ENCODE measurements around the gene PSORS1C2. TPM values are rescaled to one million over a fixed set of nuclear protein-coding genes. Genes with fewer than 3 reads are reported as not detected.

Gene PSORS1C2
- total RNA-seq, 4 donors from 2014 or later: not detected

GRCh38 chr6:31125162-31125561, 13.7 kb downstream of the PSORS1C2 start:
- H3K27ac ChIP-seq: peak overlapping the region; percentile 39 to 55
- H3K9me3 ChIP-seq: no peaks in the 10 kb centered on the region
- peak; percentile 81 to 84 for DNase-seq
- no peaks in the 10 kb centered on the region for H3K27me3 ChIP-seq
- H3K4me3 ChIP-seq: no peak overlapping the region
- H3K4me1 ChIP-seq: no peaks in the 10 kb centered on the region
- intact Hi-C loops (cut with DNase I; ENCODE audit: low total_unique reads): no loop called here
- TF ChIP-seq CTCF (IDR thresholded peaks at IDR 0.05) (no peak), POLR2A (IDR thresholded peaks at IDR 0.05) (no peak)
- no peaks in the 10 kb centered on the region for H3K36me3 ChIP-seq

DNA sequence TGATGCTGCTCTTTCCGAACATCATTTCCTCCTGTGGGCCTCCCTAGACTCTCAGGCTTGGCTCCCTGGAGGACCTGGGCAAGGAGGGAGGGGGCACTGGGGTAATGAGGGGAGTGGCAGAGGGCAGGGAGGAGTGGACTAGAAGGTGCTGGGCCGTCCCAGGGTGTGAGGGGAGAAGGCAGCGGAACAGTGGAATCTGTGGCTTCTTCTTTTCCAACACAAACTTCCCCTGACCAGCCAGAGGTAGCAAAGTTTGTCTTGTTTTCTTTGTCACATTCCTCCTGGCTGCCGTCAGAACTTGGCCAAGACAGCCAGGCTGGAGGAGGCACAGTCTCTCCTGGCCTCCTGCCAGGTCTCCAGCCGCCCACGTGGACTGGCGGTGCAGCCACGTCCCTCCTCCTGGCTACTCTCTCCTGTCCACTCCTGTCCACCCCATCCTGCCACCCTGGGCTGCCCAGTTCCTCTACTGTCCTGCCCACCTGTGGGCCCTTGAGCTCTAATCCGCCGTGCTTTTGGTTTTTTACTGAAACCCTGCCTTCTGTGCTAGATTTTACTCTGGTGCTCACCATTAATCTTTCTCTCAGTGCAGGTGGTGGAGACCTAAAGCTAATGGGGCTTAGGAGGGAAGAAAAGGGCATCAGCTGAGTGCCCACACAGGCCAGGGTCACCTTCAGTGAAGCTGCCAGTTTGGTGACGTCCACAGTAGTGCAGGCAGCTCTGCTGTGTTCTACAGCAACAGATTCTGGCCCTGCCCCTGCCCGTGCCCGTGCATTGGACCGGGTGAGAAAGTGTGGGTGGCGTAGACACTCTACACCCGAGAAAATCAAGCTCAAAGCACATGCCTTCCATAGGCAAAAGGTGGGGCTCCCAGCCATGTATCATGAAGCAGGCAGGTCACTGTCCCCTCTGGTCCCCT, 15.8 kb downstream of the PSORS1C2 start:
- TF ChIP-seq CTCF (IDR thresholded peaks at IDR 0.05) (no peak), POLR2A (IDR thresholded peaks at IDR 0.05) (no peak)

DNA sequence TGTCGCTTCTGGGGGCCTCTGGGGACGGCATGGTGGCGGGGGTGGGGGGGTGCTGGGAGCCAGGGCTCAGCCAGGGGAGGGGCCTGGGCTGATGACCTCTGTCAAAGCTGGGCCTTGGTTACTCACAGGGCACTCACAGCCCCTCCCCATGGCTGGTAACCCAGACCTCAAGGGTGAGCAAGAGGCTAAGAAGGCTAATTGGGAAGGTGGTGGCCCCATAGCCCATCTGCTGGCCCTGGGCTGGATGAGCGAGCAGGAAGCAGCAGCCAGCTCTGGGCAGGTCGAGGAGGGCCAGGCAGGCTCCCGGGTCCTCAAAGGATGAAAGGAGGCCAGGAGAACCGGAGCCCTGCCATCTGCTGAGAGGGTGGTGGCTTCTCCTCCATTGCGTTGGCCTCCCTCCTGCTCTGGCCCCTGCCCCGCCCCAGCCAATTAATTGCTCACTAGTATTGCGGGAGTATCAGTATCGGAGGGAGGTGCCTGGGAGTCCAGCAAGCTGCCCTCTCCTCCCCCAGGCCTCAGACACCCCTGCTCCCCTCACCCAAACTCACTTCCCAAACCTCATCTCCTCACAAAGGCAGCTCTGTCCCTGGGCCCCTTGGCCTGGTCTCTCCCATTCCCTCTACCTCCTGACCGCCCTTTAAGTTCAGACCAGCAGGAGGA, 17.6 kb downstream of the PSORS1C2 start:
- no peaks in the 10 kb centered on the region for H3K4me1 ChIP-seq
- no peaks in the 10 kb centered on the region for H3K36me3 ChIP-seq
- no peak overlapping the region for H3K4me3 ChIP-seq
- no peaks in the 10 kb centered on the region for H3K9me3 ChIP-seq
- intact Hi-C loops (cut with DNase I; ENCODE audit: low total_unique reads): no loop called here
- DNase-seq: no peak
- no peak for TF ChIP-seq CTCF (IDR thresholded peaks at IDR 0.05)
- TF ChIP-seq POLR2A (IDR thresholded peaks at IDR 0.05): no peak
- H3K27me3 ChIP-seq: no peaks in the 10 kb centered on the region
- peak overlapping the region in 1 of 2 donors; percentile 34 for H3K27ac ChIP-seq

More for the DNA sequence above, 15.8 kb downstream of the PSORS1C2 start:
- Histone ChIP-seq H3K36me3 (no peaks in the 10 kb centered on the region), H3K27me3 (no peaks in the 10 kb centered on the region), H3K9me3 (no peaks in the 10 kb centered on the region), H3K4me3 (no peak overlapping the region), H3K27ac (peak overlapping the region; percentile 50 to 63), H3K4me1 (no peaks in the 10 kb centered on the region)
- intact Hi-C loops (cut with DNase I; ENCODE audit: low total_unique reads): no loop called here
- peak; percentile 70 to 84 for DNase-seq

- no peak within 1 kb of the TSS for H3K4me3 ChIP-seq
- H3K27ac ChIP-seq: no peak within 1 kb of the TSS
- intact Hi-C loops (cut with DNase I; ENCODE audit: low total_unique reads): no loop called here
- H3K9me3 ChIP-seq: no peaks in the 10 kb centered on the region
- no peaks in the 10 kb centered on the region for H3K4me1 ChIP-seq
- TF ChIP-seq CTCF (IDR thresholded peaks at IDR 0.05) (no peak), POLR2A (IDR thresholded peaks at IDR 0.05) (no peak)
- no peaks in the 10 kb centered on the region for H3K27me3 ChIP-seq
- no peaks in the 10 kb centered on the region for H3K36me3 ChIP-seq
- DNase-seq: no peak
Measured at GRCh38 chr6:31120151-31120915, 18.5 kb downstream of the PSORS1C2 start, which contains the start of gene CDSN. TSS of gene CDSN (minus strand) at chr6:31120446. CDS start at chr6:31120419, 27 bp downstream.
